HG03342 (cell line): Measurements from ENCODE around the gene RABAC1.
"Not testable (repeated sequence)": the region's sequence is repeated elsewhere in the genome, so short reads cannot be mapped to it uniquely, and the experiment has no call there.

Experiments
- ATAC-seq: cut with Tn5 transposase; IDR thresholded peaks from one replicate; pipeline ENCODE4 v1.9.1; 2021; ENCODE audit warnings: mild to moderate bottlenecking, moderate library complexity; ENCODE audit not compliant: unreplicated experiment

RABAC1 gene

DNA sequence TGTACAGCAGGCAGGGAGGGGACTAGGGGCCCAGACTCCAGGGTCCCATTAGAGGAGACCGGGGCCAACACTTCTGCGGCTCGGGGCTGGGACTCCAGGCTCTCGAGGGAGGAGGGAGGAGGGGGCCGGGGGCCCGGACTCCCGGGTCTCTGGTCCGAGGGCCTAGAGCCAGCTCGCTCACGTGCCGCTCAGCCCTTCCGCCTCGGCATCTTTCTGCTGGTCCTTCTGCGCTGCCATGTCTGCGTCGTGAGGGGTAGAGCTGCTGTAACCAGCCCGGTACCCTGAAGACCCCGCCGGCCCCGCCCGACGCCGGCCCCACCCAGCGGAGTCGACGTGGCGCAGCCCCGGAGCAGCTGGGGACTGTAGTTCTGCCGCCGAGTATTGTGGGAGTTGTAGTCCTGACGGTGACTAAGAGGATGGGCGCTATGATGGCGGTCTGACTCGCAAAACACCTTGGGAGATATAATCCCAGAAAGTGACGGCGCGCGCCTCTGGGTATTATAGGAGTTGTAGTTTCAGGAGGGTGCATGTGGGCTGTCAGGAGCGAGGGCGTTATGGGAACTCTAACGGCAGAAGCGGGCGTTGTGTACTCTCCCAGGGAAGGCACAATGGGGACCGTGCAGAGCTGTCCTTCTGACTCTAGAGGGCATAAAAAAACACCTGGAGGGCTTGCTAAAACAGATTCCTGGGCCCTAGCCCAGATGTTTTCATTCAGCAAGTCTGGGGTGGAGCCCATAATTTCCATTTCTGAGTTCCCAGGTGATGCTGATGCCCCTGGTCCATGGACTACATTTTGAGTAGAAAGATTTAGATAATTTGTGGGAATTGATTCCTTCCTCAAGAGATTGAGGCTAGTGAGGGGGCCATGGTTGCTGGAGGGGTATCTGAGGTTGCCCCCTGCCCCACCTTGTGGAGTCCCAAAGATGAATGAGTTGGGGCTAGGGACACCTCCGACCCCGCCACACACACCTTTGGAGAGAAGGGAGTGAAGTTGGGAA lies at the start of gene RABAC1:
TSS of gene RABAC1 (minus strand) at position 266 of the 998 bp plus-strand sequence. CDS start at position 237, 29 bp downstream.
- peak; percentile 83 for ATAC-seq

DNA sequence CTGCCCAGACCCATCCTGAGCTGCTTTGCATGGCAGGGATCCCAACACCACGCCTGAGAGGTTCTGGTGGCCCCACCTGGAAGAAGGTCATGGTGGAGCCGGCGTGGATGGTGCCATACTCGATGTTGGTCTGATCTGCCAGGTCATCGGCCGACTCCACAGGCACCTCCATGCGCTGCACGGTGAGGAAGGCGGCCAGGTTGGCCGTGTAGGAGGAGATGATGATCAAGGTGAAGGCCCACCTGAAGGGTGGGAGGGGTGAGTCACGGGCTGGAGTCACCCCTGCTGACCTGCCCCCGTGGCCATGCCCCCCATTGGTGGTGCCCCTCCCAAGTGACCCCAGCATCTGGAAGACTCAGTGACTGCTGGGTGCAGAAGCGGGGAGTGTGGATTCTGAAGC lies 47.4 kb upstream of the RABAC1 start:
- ATAC-seq: no peak

- ATAC-seq: no peak
These were observed 46.4 kb upstream of the RABAC1 start for GRCh38 chr19:42005504-42005903.

DNA sequence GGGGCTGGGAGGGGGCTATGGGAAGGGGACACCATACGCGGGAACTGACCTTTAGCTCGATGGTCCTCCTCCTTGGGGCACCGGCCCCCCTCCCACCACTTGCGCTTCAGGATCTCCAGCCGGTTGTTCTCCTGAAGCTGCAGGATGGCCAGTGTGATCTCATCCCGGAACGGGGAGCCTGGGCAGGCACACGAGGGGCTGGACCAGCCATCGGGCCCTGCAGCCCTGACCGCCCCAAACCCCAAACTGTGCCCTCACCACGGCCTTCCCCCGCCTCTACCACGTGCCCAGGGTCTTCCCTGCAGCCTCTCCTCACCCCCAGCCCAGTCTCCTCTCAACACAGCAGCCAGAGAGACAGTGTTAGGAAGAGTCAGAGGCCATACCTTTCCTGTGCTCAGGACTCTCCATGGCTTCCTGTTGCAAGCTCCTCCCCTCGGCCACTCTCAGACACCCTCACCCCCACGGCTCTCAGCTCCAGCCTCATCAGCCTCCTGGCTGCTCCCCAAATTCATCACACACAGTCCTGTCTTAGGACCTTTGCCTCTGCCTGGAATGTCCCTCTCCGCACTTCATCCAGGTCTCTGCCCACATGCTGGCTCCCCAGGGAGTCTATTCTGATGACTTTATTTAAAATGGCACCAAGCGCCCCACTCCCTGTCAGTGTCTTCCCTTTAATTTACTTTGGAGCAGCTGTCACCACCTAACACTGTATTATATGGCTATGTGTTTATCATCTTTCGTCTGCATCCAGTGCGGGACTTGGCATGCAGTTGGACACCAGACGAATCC lies 44.6 kb upstream of the RABAC1 start:
- no peak for ATAC-seq

DNA sequence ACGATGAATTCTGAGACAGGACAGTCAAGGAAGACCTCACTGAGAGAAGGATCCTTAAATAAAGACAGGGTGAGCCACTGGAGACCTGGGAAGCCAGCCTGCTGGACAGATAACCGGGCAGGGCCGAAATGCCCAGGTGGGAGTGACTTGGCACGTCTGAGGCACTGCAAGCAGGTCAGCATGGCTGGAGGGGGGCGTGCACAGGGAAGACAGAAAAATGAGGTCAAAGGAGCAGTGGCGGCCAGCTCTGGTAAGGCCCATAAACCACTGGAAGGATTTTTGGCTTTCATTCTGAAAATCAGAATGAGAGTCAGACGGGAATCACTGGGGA lies 40.7 kb upstream of the RABAC1 start:
- ATAC-seq: no peak

DNA sequence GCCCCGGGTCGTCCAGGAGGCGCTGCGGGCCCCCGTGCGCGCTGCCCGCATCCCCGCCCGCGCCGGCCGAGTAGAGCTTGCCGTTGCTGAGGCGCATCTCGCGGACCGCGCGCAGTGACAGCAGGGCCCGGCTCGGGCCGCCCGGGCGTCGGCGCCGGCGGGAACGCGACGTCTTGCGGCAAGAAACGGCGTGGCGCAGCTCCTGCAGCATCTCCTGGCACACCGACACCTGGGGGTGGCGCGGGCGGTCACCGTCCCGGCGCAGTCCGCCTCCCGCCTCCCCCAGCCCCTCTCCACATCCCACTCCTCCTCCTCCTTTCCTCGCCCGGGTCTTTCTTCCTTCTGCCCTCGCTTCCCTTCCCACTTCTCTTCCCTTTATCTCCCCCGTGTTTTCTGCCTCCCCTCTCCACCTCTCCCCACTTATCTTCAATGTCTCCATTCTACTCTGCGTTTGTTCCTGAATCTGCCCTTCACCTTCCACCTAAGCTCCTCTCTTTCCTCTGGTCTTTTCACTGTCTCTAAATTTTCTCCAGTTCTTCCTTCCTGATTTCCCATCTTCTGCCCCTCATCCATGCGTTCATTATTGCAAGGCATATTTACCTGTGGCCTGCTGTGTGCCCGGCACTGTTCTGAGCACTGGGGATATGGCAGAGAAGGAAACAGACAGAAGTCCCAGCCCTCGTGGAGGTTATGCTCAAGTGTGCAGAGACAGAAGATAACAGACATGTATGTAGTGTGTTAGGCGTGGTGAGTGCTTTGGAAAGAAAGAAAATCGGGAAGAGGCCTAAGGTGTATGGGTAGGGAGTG lies 40.2 kb upstream of the RABAC1 start:
- ATAC-seq: no peak

DNA sequence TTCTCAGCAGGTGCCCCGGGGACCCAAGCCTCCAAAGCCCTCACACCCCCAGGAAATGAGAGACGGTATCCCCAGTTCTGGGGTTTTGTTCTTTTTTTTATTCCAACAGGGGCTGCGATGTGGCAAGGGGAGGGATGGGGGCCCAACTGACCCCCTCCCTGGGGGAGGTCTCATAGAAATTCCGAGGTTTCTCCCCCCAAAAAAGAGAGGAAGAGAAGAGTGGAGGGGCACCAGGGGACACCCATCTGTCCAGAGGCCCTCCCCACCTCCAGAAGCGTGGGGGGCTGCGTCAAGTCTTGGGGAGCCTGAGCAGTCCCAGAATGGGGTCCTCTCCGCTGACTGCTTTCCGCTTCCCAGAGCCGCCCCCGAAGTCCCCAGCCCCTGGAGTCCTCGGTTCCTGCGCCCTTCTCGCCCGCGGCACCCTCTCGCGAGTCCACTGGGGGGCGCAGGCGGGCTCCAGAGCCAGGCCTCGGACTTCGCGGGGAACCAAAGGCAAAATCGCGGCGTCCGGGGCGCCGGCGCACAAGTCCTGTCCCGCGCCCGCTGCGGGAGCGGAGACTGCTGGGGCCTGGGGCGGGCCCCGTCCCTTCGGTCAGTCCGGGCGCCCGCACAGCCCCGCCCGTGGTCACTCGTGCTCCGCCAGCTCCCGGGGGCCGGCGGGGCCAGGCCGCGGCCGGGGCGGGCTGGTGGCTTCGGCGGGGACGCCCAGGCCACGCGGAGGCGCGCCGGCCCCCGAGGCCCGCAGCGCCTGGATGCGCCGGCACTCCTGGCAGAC lies 39.3 kb upstream of the RABAC1 start:
- no peak for ATAC-seq

GRCh38 chr19:41997851-41998229 lies 38.7 kb upstream of the RABAC1 start:
- no peak for ATAC-seq

GRCh38 chr19:41997121-41997850 lies 38.2 kb upstream of the RABAC1 start:
- no peak for ATAC-seq

DNA sequence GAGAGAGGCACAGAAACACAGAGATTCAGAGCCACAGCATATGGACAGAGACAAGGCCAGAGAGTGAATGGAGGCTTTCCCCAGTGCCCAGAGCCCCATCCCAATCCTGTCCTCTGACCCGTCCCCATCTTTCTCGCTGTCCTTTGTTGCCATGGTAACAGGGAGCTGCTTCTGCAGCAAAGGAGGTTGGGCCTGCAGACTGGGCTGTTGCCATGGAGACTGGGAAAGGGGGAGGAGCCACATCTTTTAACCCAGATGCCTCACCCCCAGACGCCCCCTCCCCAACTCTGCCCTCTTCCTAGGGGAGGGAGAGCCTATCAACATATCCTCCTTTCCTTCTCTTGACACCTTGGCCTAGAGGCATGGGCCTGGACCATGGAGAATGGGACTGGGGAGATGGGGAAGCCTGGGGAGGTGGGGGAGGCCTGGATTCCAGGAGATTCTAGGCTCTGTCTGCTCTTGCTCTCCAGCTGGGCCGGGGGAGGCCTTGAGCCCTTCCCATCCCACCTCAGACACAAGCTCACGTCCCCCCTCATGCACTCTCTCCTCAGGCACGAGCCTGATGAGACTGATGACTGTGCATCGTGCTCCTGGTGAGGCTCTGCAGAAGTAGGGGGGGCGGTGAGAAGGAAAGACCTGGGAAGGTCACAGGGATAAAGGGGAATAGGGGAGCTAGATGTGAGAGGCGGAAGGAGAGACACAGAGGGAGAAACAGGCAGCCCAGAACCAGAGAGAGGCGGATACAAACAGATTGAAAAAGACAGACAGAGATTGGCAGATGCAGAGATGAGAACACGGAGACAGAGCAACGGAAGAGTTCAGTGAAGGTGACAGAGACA lies 37.1 kb upstream of the RABAC1 start:
- no peak for ATAC-seq

DNA sequence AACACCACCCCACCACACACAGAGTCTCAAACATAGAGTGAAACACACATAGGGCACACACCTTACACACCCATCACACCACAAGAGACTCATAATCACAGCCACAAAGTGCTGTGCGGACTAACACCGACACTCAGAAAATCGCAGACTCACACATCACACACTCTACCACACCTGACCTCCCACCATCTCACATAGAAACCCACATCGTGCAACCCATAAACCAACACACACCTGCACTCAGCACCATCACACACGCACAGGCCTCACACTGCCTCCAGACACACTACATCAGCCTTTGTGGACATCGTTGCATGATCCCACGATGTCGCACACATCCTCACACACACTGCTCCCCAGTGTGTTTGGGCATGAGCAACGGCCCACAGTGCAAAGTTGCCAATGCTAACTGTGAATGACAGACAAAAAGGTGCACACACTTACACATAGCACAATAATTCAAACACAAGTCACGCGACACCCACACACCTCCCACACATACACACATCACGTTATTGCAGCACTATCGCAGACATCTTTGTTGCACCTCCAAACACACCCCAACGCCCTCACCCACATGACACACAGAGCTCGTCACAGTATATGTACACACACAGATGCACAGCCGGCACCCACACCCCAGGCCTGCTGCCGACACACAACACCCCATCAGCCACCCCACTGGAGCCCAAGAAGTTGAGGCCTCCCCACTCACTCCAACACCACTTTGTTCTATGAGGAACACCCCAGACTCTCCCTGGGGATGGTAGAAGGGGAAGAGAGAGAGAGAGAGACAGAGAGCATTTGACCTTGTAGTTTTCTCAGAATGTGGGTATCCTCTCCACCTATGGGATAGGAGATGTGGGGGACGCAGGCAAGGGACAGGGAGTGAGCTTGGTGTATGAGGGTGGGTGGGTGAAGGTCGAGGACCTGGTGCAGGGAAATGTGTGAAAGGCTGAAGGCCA lies 36.2 kb upstream of the RABAC1 start:
- no peak for ATAC-seq

DNA sequence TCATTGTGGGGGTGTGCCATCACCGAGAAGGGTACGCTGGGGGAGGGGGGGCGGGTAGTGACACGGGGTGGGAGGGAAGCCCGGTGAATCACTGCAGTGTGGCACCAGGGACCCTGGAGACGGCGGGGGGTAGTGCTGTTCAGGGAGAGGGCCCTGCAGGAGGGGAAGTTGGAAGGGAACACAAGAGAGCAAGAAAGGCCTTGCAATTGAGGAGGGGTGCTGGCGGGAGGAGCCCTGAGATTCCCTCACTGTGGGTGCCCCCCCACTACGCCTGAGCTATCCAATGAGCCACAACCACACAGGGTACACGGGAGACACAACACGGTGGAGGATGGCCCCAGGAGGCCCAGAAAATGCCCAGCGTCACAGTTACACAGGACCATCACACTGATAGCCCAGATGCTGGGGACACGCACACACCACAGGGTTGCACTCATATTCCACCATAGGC lies 35.4 kb upstream of the RABAC1 start:
- ATAC-seq: no peak

- no peak for ATAC-seq
These were observed 34.7 kb upstream of the RABAC1 start, which contains the start of gene ATP1A3 for GRCh38 chr19:41993612-41994483. TSS of gene ATP1A3 (minus strand) at chr19:41994230. CDS start at chr19:41994076, 154 bp downstream.

GRCh38 chr19:41991925-41992569 lies 32.9 kb upstream of the RABAC1 start:
- not testable (repeated sequence) for ATAC-seq

DNA sequence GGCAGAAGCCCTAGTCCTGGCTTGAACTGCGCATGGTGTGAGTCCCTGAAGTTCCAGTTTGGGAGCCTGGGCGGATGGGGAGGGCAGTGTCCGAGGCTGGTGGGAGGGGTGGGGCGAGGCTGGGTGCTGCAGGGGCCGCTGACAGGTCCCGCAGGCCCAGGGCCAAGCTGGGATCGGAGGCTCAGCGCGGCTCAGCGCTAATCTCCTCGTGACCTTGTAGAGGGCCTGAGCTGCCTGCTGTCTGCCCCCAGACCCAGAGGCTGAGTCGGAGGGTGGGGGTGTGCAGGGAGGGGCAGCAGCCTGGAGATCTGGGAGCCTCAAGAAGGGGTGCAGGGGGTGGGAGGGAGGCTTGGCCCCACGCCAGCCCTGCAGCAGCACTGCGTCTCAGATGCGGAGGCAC lies 31.9 kb upstream of the RABAC1 start:
- no peak for ATAC-seq

DNA sequence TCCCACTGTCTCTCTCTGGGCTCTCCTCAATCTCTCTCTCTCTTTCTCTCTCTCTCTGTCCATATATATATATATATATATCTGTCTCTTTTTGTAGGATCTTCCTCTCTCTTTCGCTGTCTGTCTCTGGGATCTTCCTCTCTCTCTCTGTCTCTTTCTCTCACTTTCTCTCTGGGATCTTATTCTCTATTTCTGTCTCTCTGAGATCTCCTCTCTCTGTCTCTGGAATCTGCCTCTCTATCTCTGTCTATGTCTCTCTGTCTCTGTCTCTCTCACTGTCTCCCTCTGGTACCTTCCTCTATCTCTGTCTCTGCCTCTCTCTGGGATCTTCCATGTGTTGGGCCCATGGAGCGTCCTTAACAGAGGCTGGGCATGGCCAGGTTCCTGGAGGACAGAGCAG lies 31.5 kb upstream of the RABAC1 start:
- no peak for ATAC-seq
